Caco-2 (cell line): ENCODE measurements around the gene DPYSL4. TPM values are rescaled to one million over a fixed set of nuclear protein-coding genes. Genes with fewer than 3 reads are reported as not detected.

ENCODE experiments used
- BruUV-seq: library from RNA; stranded (reverse); fragments of 400-500 nt; replicated peaks from 2 replicates; lab custom pipeline; 2021; lab: Mats Ljungman, UMichigan
- CTCF ChIA-PET: fragments of 300-600 bp; sonication (Branson Sonifier 250); formaldehyde crosslinking; loops from one replicate; lab custom pipeline; 2022; ENCODE audit warnings: antibody characterized with exemption; lab: Charles Lee
- POLR2A ChIA-PET: fragments of 300-600 bp; sonication (Branson Sonifier 250); formaldehyde crosslinking; loops from one replicate; lab custom pipeline; 2022; ENCODE audit warnings: antibody characterized with exemption; lab: Charles Lee
- DNase-seq, 2 experiments: peaks; one replicate each; pipeline versions ENCODE4 v3.0.0 to v3.0.0-alpha.2; 2020 to 2022
- H3K27me3 ChIP-seq: replicated peaks from 2 replicates; pipeline ENCODE4 v1.6.0; 2011; ENCODE audit warnings: low read length; ENCODE audit not compliant: control insufficient read depth, insufficient read depth
- H3K36me3 ChIP-seq: 2 replicates; pipeline ENCODE4 v1.5.1; 2011; ENCODE audit warnings: low read length; ENCODE audit not compliant: control insufficient read depth, insufficient read depth
- H3K4me1 ChIP-seq: fragments of 250-450 bp; sonication (Bioruptor Pico); 2 replicates; pipeline ENCODE4 v1.5.1; 2020; ENCODE audit warnings: mild to moderate bottlenecking
- H3K4me3 ChIP-seq: 2 replicates; pipeline ENCODE4 v1.5.1; 2011; ENCODE audit warnings: low read depth, mild to moderate bottlenecking, control low read depth, low read length
- H3K9me3 ChIP-seq: fragments of 250-450 bp; sonication (Bioruptor Pico); 2 replicates; pipeline ENCODE4 v1.5.1; 2020; ENCODE audit warnings: mild to moderate bottlenecking, moderate library complexity
- H3K27ac Mint-ChIP-seq: one replicate; pipeline ENCODE4 v1.8.0; 2022; ENCODE audit warnings: mixed read lengths; ENCODE audit not compliant: unreplicated experiment
- H3K27me3 Mint-ChIP-seq: one replicate; pipeline ENCODE4 v1.8.0; 2022; ENCODE audit warnings: mixed read lengths; ENCODE audit not compliant: insufficient read depth, unreplicated experiment
- H3K36me3 Mint-ChIP-seq: one replicate; pipeline ENCODE4 v1.8.0; 2022; ENCODE audit warnings: mild to moderate bottlenecking, mixed read lengths; ENCODE audit not compliant: insufficient read depth, unreplicated experiment
- H3K4me1 Mint-ChIP-seq: one replicate; pipeline ENCODE4 v1.8.0; 2022; ENCODE audit warnings: low read depth, mixed read lengths; ENCODE audit not compliant: unreplicated experiment
- H3K4me3 Mint-ChIP-seq: one replicate; pipeline ENCODE4 v1.8.0; 2022; ENCODE audit warnings: mild to moderate bottlenecking, moderate library complexity, mixed read lengths; ENCODE audit not compliant: unreplicated experiment
- H3K9me3 Mint-ChIP-seq: one replicate; pipeline ENCODE4 v1.8.0; 2022; ENCODE audit warnings: mixed read lengths; ENCODE audit not compliant: unreplicated experiment
- CTCF ChIP-seq, 2 experiments: fragments of 200-600 bp in 1 of 2; IDR thresholded peaks; 1 replicate in 1 of 2; 2 replicates in 1 of 2; pipeline versions ENCODE4 v1.5.1 to v1.8.0; 2011 to 2022; ENCODE audit warnings: antibody characterized with exemption in 1 of 2, control low read depth in 1 of 2, inconsistent platforms in 1 of 2, low read depth in 1 of 2, low read length in 1 of 2, mild to moderate bottlenecking in 1 of 2, moderate library complexity in 1 of 2; ENCODE audit not compliant: insufficient read depth in 1 of 2, severe bottlenecking in 1 of 2, unreplicated experiment in 1 of 2
- intact Hi-C: fragments of 100-400 bp; cut with micrococcal nuclease; formaldehyde crosslinking; loops from one replicate; pipeline ENCODE4 v1.10.0; 2022; ENCODE audit not compliant: unreplicated experiment
- total RNA-seq: library from RNA; stranded (reverse); gene quantifications from 2 replicates; pipeline ENCODE4 v1.2.3, GENCODE V29; 2022

Gene DPYSL4
- total RNA-seq, 1 experiment from 2014 or later: not detected

GRCh38 chr10:132229834-132230556, 43.2 kb downstream of the DPYSL4 start:
- POLR2A ChIA-PET: no interaction called here
- no TSS peak for BruUV-seq

GRCh38 chr10:132230557-132231210, 43.9 kb downstream of the DPYSL4 start:
- no peak overlapping the region for H3K27ac Mint-ChIP-seq
- POLR2A ChIA-PET: no interaction called here
- no peak for DNase-seq
- no peak overlapping the region for H3K4me3 Mint-ChIP-seq
- Histone ChIP-seq H3K4me3 (no peak overlapping the region), H3K36me3 (no peaks in the 10 kb centered on the region), H3K4me1 (no peaks in the 10 kb centered on the region), H3K27me3 (no peaks in the 10 kb centered on the region), H3K9me3 (no peaks in the 10 kb centered on the region)
- CTCF ChIA-PET: no interaction called here
- intact Hi-C loops: no loop called here
- no TSS peak for BruUV-seq
- H3K9me3 Mint-ChIP-seq: no peaks in the 10 kb centered on the region
- no peaks in the 10 kb centered on the region for H3K4me1 Mint-ChIP-seq
- H3K27me3 Mint-ChIP-seq: no peaks in the 10 kb centered on the region
- no peaks in the 10 kb centered on the region for H3K36me3 Mint-ChIP-seq
- no peak for TF ChIP-seq CTCF (IDR thresholded peaks at IDR 0.05; ENCODE audit: insufficient read depth in 1 of 2, low read depth in 1 of 2, low read length in 1 of 2, severe bottlenecking in 1 of 2, unreplicated experiment in 1 of 2)

More at GRCh38 chr10:132229834-132230556, 43.2 kb downstream of the DPYSL4 start:
- H3K4me1 Mint-ChIP-seq: no peaks in the 10 kb centered on the region
- Histone ChIP-seq H3K36me3 (no peaks in the 10 kb centered on the region), H3K9me3 (no peaks in the 10 kb centered on the region), H3K4me3 (no peak overlapping the region), H3K4me1 (no peaks in the 10 kb centered on the region), H3K27me3 (no peaks in the 10 kb centered on the region)
- H3K27ac Mint-ChIP-seq: no peak overlapping the region
- intact Hi-C loops: no loop called here
- no peak for TF ChIP-seq CTCF (IDR thresholded peaks at IDR 0.05; ENCODE audit: insufficient read depth in 1 of 2, low read depth in 1 of 2, low read length in 1 of 2, severe bottlenecking in 1 of 2, unreplicated experiment in 1 of 2)
- no peak overlapping the region for H3K4me3 Mint-ChIP-seq
- DNase-seq: no peak
- CTCF ChIA-PET: no interaction called here
- H3K36me3 Mint-ChIP-seq: no peaks in the 10 kb centered on the region
- no peaks in the 10 kb centered on the region for H3K27me3 Mint-ChIP-seq
- no peaks in the 10 kb centered on the region for H3K9me3 Mint-ChIP-seq

- no peaks in the 10 kb centered on the region for H3K36me3 ChIP-seq
- H3K27me3 ChIP-seq: no peaks in the 10 kb centered on the region
- no peaks in the 10 kb centered on the region for H3K9me3 Mint-ChIP-seq
- H3K4me3 Mint-ChIP-seq: no peak overlapping the region
- no peak for DNase-seq
- ChIA-PET POLR2A (no interaction called here), CTCF (no interaction called here)
- intact Hi-C loops: no loop called here
- H3K36me3 Mint-ChIP-seq: no peaks in the 10 kb centered on the region
- H3K27ac Mint-ChIP-seq: no peak overlapping the region
- no peak for TF ChIP-seq CTCF (IDR thresholded peaks at IDR 0.05; ENCODE audit: insufficient read depth in 1 of 2, low read depth in 1 of 2, low read length in 1 of 2, severe bottlenecking in 1 of 2, unreplicated experiment in 1 of 2)
- H3K9me3 ChIP-seq: no peaks in the 10 kb centered on the region
- H3K4me1 Mint-ChIP-seq: no peaks in the 10 kb centered on the region
- H3K27me3 Mint-ChIP-seq: no peaks in the 10 kb centered on the region
- H3K4me3 ChIP-seq: no peak overlapping the region
- BruUV-seq: no TSS peak
- H3K4me1 ChIP-seq: no peaks in the 10 kb centered on the region
These were observed 44.9 kb downstream of the DPYSL4 start for GRCh38 chr10:132231656-132232022.
